Upper lobe of left lung (tissue), 6 donors: ENCODE results near the gene PMVK. TPM values are rescaled to one million over a fixed set of nuclear protein-coding genes. Genes with fewer than 3 reads are reported as not detected.

Experiments used
- ATAC-seq, 2 donors: fragments of 200-7000 bp; cut with Tn5 transposase; one replicate each; pipeline ENCODE4 v1.9.1; 2022; ENCODE audit warnings: mild to moderate bottlenecking in 2 of 2, moderate library complexity in 2 of 2; ENCODE audit not compliant: low FRiP score in 2 of 2
- DNase-seq, 2 donors: peaks; one replicate each; pipeline ENCODE4 v3.0.0-alpha.2; 2019 to 2020
- H3K27ac ChIP-seq, 4 donors: fragments of 200-600 bp; sonication (generic); one replicate each; pipeline ENCODE4 v1.5.1; 2016 to 2019
- H3K27me3 ChIP-seq, 4 donors: fragments of 200-600 bp; sonication (generic); one replicate each; pipeline ENCODE4 v1.5.1; 2017 to 2019
- H3K36me3 ChIP-seq, 4 donors: fragments of 200-600 bp; sonication (generic); one replicate each; pipeline ENCODE4 v1.5.1; 2016 to 2019
- H3K4me1 ChIP-seq, 4 donors: fragments of 200-600 bp; sonication (generic); one replicate each; pipeline ENCODE4 v1.5.1; 2018 to 2019
- H3K4me3 ChIP-seq, 4 donors: fragments of 200-600 bp; sonication (generic); one replicate each; pipeline ENCODE4 v1.5.1; 2017 to 2019; ENCODE audit warnings: mild to moderate bottlenecking in 2 of 4, moderate library complexity in 1 of 4
- H3K9me3 ChIP-seq, 4 donors: fragments of 200-600 bp; sonication (generic); one replicate each; pipeline ENCODE4 v1.5.1; 2018 to 2019
- CTCF ChIP-seq, 6 experiments: fragments of 450-650 bp in 4 of 6; fragments of 200-600 bp in 2 of 6; sonication (generic) in 2 of 6; IDR thresholded peaks; one replicate each; pipeline ENCODE4 v1.5.1; 2016 to 2019; ENCODE audit warnings: antibody characterized with exemption in 6 of 6
- EP300 ChIP-seq, 4 donors: sonication (generic); formaldehyde crosslinking; IDR thresholded peaks; one replicate each; pipeline ENCODE4 v1.5.1; 2017; ENCODE audit warnings: antibody characterized with exemption in 4 of 4, control low read depth in 2 of 4
- POLR2A ChIP-seq, 4 donors: fragments of 450-650 bp; IDR thresholded peaks; one replicate each; pipeline ENCODE4 v1.5.1; 2016 to 2017; ENCODE audit warnings: antibody characterized with exemption in 4 of 4, mild to moderate bottlenecking in 2 of 4
- POLR2AphosphoS5 ChIP-seq, 2 donors: sonication (generic); formaldehyde crosslinking; IDR thresholded peaks; one replicate each; pipeline ENCODE4 v1.5.1; 2017; ENCODE audit warnings: antibody characterized with exemption in 2 of 2
- WGBS, 2 donors: methylation state at CpG; one replicate each; pipeline ENCODE4 v1.1.5; 2017 to 2018; 5-methylcytosine and 5-hydroxymethylcytosine counted together
- total RNA-seq, 6 donors: library from RNA; depleted of rRNA in 4 of 6; stranded (reverse); fragments of >200 nt in 4 of 6; gene quantifications; one replicate each; pipeline versions ENCODE4 v1.1.0 to v1.2.1, GENCODE V29; 2016 to 2021
- donor health status: DM: no; HTN: no; CAD: no; lungs with moderate emphysema.
- donor health status: DM: no; HTN: yes; CAD: no; lungs with severe emphysema.

PMVK gene
- total RNA-seq, 6 donors from 2014 or later, result 9.4 to 51.6 (median 29.8) TPM

GRCh38 chr1:154937085-154937987 is 817 bp upstream of the PMVK start:
- Histone ChIP-seq H3K9me3 (no peaks in the 10 kb centered on the region), H3K27ac (peak overlapping the region; percentile 91 to 99 (median 96)), H3K4me1 (peaks cover 19 to 32% (median 30%) of the 10 kb centered on the region in 4 donors), H3K27me3 (no peaks in the 10 kb centered on the region), H3K4me3 (peak overlapping the region in 3 of 4 donors; percentile 56 to 69 (median 63)), H3K36me3 (no peaks in the 10 kb centered on the region)
- ATAC-seq, result peak; percentile 93 to 95
- peak in 3 of 4 donors; percentile 29 to 60 (median 53) for TF ChIP-seq POLR2A (IDR thresholded peaks at IDR 0.05)
- peak in 5 of 6 experiments; percentile 13 to 51 (median 31) for TF ChIP-seq CTCF (IDR thresholded peaks at IDR 0.05)
- peak in 1 of 4 donors; percentile 42 for TF ChIP-seq EP300 (IDR thresholded peaks at IDR 0.05)
- TF ChIP-seq POLR2AphosphoS5 (IDR thresholded peaks at IDR 0.05), result peak; percentile 61 to 69
- peak; percentile 90 to 95 for DNase-seq
- 2% methylated on average over 12 to 33 of the region's 36 CpGs for WGBS, 2 donors

GRCh38 chr1:154935749-154936554 is 567 bp downstream of the PMVK start:
- Histone ChIP-seq H3K27me3 (no peaks in the 10 kb centered on the region), H3K4me3 (peak overlapping the region; percentile 46 to 69 (median 60)), H3K27ac (peak overlapping the region; percentile 91 to 99 (median 96)), H3K4me1 (peaks cover 13 to 21% (median 20%) of the 10 kb centered on the region in 4 donors), H3K9me3 (no peaks in the 10 kb centered on the region), H3K36me3 (peaks cover 0 to 8% (median 1%) of the 10 kb centered on the region in 4 donors)
- TF ChIP-seq POLR2AphosphoS5 (IDR thresholded peaks at IDR 0.05) (no peak), CTCF (IDR thresholded peaks at IDR 0.05) (no peak), EP300 (IDR thresholded peaks at IDR 0.05) (peak in 1 of 4 donors; percentile 0)
- ATAC-seq (no peak), DNase-seq (peak in 1 of 2 donors; percentile 30)
- 42 to 46% methylated on average over 27 of the region's 27 CpGs for WGBS, 2 donors

- no peak for ATAC-seq
- DNase-seq, result no peak
- H3K4me3 ChIP-seq, result no peak overlapping the region
- H3K9me3 ChIP-seq, result no peaks in the 10 kb centered on the region
- 95 to 97% methylated on average over 5 of the region's 5 CpGs for WGBS, 2 donors
- H3K36me3 ChIP-seq, result peaks cover 0 to 21% (median 5%) of the 10 kb centered on the region in 4 donors
- H3K4me1 ChIP-seq, result peaks cover 13 to 21% (median 20%) of the 10 kb centered on the region in 4 donors
- H3K27ac ChIP-seq, result no peak overlapping the region
- H3K27me3 ChIP-seq, result no peaks in the 10 kb centered on the region
- TF ChIP-seq POLR2AphosphoS5 (IDR thresholded peaks at IDR 0.05) (no peak), CTCF (IDR thresholded peaks at IDR 0.05) (no peak), POLR2A (IDR thresholded peaks at IDR 0.05) (no peak), EP300 (IDR thresholded peaks at IDR 0.05) (no peak)
Measured at GRCh38 chr1:154934358-154934948, 2.1 kb downstream of the PMVK start.

DNA sequence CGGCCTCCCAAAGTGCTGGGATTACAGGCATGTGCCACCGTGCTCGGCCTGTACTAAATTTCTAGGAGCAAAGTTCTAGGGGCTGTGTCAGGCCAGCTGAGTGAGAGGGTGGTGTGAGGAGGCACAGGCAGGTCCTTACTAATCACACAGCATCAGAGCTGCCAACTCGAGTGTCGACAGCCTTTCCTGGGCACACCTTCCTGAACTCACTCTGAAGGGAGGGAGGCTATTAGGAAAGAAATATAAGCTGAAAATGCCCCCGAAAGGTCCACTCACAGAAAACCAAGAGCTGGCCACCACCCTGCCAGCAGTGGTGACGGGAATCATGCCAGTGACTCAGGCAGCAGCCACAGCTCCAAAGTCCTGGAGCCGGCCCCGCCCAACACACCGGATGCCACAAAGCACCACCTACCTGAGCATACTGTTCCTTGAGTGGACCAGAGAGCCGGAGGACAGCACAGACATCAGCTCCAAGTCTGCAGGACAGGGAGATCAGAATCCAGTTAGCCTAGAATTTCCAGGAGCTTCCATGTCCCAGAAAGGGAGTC is 4.5 kb downstream of the PMVK start:
- H3K36me3 ChIP-seq, result peaks cover 0 to 37% (median 14%) of the 10 kb centered on the region in 4 donors
- no peak for ATAC-seq
- H3K4me3 ChIP-seq, result no peak overlapping the region
- H3K4me1 ChIP-seq, result peaks cover 6 to 13% (median 12%) of the 10 kb centered on the region in 4 donors
- DNase-seq, result peak; percentile 78 to 90
- no peaks in the 10 kb centered on the region for H3K27me3 ChIP-seq
- WGBS, 2 donors, result 83 to 90% methylated on average over 7 to 11 of the region's 11 CpGs
- H3K27ac ChIP-seq, result peak overlapping the region; percentile 36 to 71 (median 58)
- TF ChIP-seq POLR2AphosphoS5 (IDR thresholded peaks at IDR 0.05) (peak in 1 of 2 donors; percentile 32), EP300 (IDR thresholded peaks at IDR 0.05) (no peak), CTCF (IDR thresholded peaks at IDR 0.05) (no peak), POLR2A (IDR thresholded peaks at IDR 0.05) (peak in 1 of 4 donors; percentile 27)
- H3K9me3 ChIP-seq, result no peaks in the 10 kb centered on the region
